Measurements from ENCODE around the gene DNAJB8.

GRCh38 chr3:128447561-128448013, 19.1 kb downstream of the DNAJB8 start:
- TF ChIP-seq CTCF (IDR thresholded peaks at IDR 0.05; ENCODE audit: low read depth, low read length, missing input control) (no peak), SP1 (IDR thresholded peaks at IDR 0.05) (no peak), MAX (IDR thresholded peaks at IDR 0.05) (no peak), REST (IDR thresholded peaks at IDR 0.05) (no peak), ZBTB33 (IDR thresholded peaks at IDR 0.05) (no peak), GABPA (IDR thresholded peaks at IDR 0.05 in 1 of 2, conservative IDR thresholded peaks at IDR 0.05 in 1 of 2) (no peak), HNF4G (IDR thresholded peaks at IDR 0.05) (no peak), RAD21 (IDR thresholded peaks at IDR 0.05) (no peak), RXRA (IDR thresholded peaks at IDR 0.05) (no peak), JUND (IDR thresholded peaks at IDR 0.05) (no peak), EGR1 (IDR thresholded peaks at IDR 0.05; ENCODE audit: low read depth in 2 of 2) (no peak)
